Measurements from ENCODE around the gene ME3. TPM values are rescaled to one million over a fixed set of nuclear protein-coding genes. Genes with fewer than 3 reads are reported as not detected.
A peak's percentile ranks its signal among the peaks of the same experiment; 100 is the strongest.
"Not testable (repeated sequence)": the region's sequence is repeated elsewhere in the genome, so short reads cannot be mapped to it uniquely, and the experiment has no call there.

Gene ME3
- total RNA-seq, 1 donor from 2014 or later = 10.3 TPM

DNA sequence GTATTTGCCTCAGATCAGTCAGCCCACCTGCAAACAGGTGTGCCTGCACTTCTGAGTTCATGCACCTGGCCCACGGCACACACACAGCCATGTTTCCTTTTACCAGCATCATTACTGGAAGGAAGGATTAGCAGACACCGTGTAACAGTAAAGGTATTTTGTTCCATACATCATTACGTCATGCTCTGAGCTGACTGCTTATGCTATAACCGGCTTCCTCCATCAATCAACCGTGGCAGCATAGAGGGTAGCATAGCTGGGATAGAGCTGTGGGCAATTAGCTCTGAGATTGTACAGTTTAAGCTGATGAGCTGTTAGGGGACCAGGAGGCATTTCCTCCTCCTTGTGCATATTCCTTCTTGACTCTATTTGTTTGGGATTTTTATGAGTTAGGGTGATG, 102.4 kb downstream of the ME3 start:
- peak; percentile 52 for FAIRE-seq
- peak; percentile 45 for DNase-seq (ENCODE audit: low read depth)
- no peaks in the 10 kb centered on the region for H3K36me3 ChIP-seq (ENCODE audit: control insufficient read depth, insufficient read depth, low read length)
- no peaks in the 10 kb centered on the region for H3K27me3 ChIP-seq (ENCODE audit: control insufficient read depth, insufficient read depth, low read length)
- TF ChIP-seq CTCF (IDR thresholded peaks at IDR 0.05; ENCODE audit: insufficient read depth, low read length, severe bottlenecking) = no peak
- H3K4me3 ChIP-seq (ENCODE audit: low read depth, low read length) = no peak overlapping the region

GRCh38 chr11:86569109-86569508, 103.3 kb downstream of the ME3 start:
- H3K36me3 ChIP-seq (ENCODE audit: control insufficient read depth, insufficient read depth, low read length) = no peaks in the 10 kb centered on the region
- no peak for TF ChIP-seq CTCF (IDR thresholded peaks at IDR 0.05; ENCODE audit: insufficient read depth, low read length, severe bottlenecking)
- H3K4me3 ChIP-seq (ENCODE audit: low read depth, low read length) = no peak overlapping the region
- FAIRE-seq (no peak), DNase-seq (ENCODE audit: low read depth) (no peak)
- no peaks in the 10 kb centered on the region for H3K27me3 ChIP-seq (ENCODE audit: control insufficient read depth, insufficient read depth, low read length)

GRCh38 chr11:86565801-86566312, 106.6 kb downstream of the ME3 start:
- TF ChIP-seq CTCF (IDR thresholded peaks at IDR 0.05; ENCODE audit: insufficient read depth, low read length, severe bottlenecking) = no peak
- H3K4me3 ChIP-seq (ENCODE audit: low read depth, low read length) = no peak overlapping the region
- H3K27me3 ChIP-seq (ENCODE audit: control insufficient read depth, insufficient read depth, low read length) = no peaks in the 10 kb centered on the region
- DNase-seq (ENCODE audit: low read depth) (no peak), FAIRE-seq (no peak)
- H3K36me3 ChIP-seq (ENCODE audit: control insufficient read depth, insufficient read depth, low read length) = no peaks in the 10 kb centered on the region

DNA sequence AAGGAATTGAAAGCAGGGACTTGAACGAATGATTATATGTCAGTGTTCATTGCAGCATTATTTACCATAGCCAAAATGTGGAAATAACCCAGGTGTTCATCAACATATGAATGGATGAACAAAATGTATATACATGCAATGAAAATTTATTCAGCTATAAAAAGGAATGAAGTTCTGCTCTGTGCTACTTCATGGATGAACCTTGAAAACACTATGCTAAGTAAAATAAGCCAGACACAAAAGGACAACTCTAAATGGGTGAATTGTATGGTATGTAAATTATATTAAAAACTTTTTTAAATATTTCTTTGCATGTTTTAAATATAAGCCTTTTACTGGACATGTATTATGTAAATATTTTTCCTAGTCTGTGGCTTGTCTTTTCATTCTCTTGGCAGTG, 107.0 kb downstream of the ME3 start:
- DNase-seq (ENCODE audit: low read depth) (no peak), FAIRE-seq (no peak)
- TF ChIP-seq CTCF (IDR thresholded peaks at IDR 0.05; ENCODE audit: insufficient read depth, low read length, severe bottlenecking) = no peak
- H3K27me3 ChIP-seq (ENCODE audit: control insufficient read depth, insufficient read depth, low read length) = no peaks in the 10 kb centered on the region
- no peak overlapping the region for H3K4me3 ChIP-seq (ENCODE audit: low read depth, low read length)
- no peaks in the 10 kb centered on the region for H3K36me3 ChIP-seq (ENCODE audit: control insufficient read depth, insufficient read depth, low read length)

GRCh38 chr11:86562842-86563241, 109.6 kb downstream of the ME3 start:
- H3K27me3 ChIP-seq (ENCODE audit: control insufficient read depth, insufficient read depth, low read length); FAIRE-seq: not testable (repeated sequence)

GRCh38 chr11:86559311-86559945, 113.0 kb downstream of the ME3 start:
- peak; percentile 95 for DNase-seq (ENCODE audit: low read depth)
- Histone ChIP-seq H3K4me3 (ENCODE audit: low read depth, low read length) (no peak overlapping the region), H3K27me3 (ENCODE audit: control insufficient read depth, insufficient read depth, low read length) (no peaks in the 10 kb centered on the region), H3K36me3 (ENCODE audit: control insufficient read depth, insufficient read depth, low read length) (no peaks in the 10 kb centered on the region)
- TF ChIP-seq CTCF (IDR thresholded peaks at IDR 0.05; ENCODE audit: insufficient read depth, low read length, severe bottlenecking) = no peak
- FAIRE-seq = peak; percentile 13

More at GRCh38 chr11:86562842-86563241, 109.6 kb downstream of the ME3 start:
- not testable (repeated sequence) for H3K36me3 ChIP-seq (ENCODE audit: control insufficient read depth, insufficient read depth, low read length); DNase-seq (ENCODE audit: low read depth); H3K4me3 ChIP-seq (ENCODE audit: low read depth, low read length)

Measured in bronchial epithelial cell (primary cell).